ENCODE measurements around the gene GHRL. TPM values are rescaled to one million over a fixed set of nuclear protein-coding genes. Genes with fewer than 3 reads are reported as not detected.

GHRL gene
- total RNA-seq, 1 experiment from 2014 or later = not detected

DNA sequence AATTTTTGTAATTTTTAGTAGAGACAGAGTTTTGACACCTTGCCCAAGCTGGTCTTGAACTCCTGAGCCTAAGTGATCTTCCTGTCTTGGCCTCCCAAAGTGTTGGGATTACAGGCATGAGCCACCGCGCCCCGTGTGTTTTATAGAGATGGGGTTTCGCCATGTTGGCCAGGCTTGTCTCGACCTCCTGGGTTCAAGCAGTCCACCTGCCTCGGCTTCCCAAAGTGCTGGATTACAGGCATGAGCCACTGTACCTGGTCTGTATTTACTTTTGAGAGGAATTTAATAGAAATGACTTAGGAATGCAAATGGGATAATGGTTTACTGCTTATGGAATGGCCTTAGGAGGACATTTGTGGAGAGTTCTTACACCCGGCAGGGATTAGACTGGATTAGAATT lies 33.7 kb downstream of the GHRL start:
- Histone ChIP-seq H3K9me3 (ENCODE audit: control insufficient read depth, insufficient read depth, low read depth, low read length) (no peaks in the 10 kb centered on the region), H3K27me3 (ENCODE audit: control insufficient read depth, insufficient read depth, low read length) (no peaks in the 10 kb centered on the region), H3K36me3 (ENCODE audit: control insufficient read depth, insufficient read depth, low read length) (peaks cover 4% of the 10 kb centered on the region), H3K4me3 (ENCODE audit: low read depth in 2 of 2, low read length in 2 of 2) (no peak overlapping the region), H3K4me1 (ENCODE audit: control insufficient read depth, insufficient read depth, low read length) (no peaks in the 10 kb centered on the region), H3K27ac (ENCODE audit: low read length) (no peak overlapping the region)
- no TSS peak for BruUV-seq (replicated peaks)
- TF ChIP-seq SIN3A (IDR thresholded peaks at IDR 0.05; ENCODE audit: borderline replicate concordance, insufficient read depth, low read depth, low read length) (no peak), TCF7L2 (IDR thresholded peaks at IDR 0.05; ENCODE audit: low read depth, low read length) (no peak), POLR2AphosphoS5 (IDR thresholded peaks at IDR 0.05; ENCODE audit: low read depth, low read length) (no peak)
- TF ChIP-seq, protein P1, sequence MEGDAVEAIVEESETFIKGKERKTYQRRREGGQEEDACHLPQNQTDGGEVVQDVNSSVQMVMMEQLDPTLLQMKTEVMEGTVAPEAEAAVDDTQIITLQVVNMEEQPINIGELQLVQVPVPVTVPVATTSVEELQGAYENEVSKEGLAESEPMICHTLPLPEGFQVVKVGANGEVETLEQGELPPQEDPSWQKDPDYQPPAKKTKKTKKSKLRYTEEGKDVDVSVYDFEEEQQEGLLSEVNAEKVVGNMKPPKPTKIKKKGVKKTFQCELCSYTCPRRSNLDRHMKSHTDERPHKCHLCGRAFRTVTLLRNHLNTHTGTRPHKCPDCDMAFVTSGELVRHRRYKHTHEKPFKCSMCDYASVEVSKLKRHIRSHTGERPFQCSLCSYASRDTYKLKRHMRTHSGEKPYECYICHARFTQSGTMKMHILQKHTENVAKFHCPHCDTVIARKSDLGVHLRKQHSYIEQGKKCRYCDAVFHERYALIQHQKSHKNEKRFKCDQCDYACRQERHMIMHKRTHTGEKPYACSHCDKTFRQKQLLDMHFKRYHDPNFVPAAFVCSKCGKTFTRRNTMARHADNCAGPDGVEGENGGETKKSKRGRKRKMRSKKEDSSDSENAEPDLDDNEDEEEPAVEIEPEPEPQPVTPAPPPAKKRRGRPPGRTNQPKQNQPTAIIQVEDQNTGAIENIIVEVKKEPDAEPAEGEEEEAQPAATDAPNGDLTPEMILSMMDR (IDR thresholded peaks at IDR 0.05) = no peak
- TF ChIP-seq, protein P2, sequence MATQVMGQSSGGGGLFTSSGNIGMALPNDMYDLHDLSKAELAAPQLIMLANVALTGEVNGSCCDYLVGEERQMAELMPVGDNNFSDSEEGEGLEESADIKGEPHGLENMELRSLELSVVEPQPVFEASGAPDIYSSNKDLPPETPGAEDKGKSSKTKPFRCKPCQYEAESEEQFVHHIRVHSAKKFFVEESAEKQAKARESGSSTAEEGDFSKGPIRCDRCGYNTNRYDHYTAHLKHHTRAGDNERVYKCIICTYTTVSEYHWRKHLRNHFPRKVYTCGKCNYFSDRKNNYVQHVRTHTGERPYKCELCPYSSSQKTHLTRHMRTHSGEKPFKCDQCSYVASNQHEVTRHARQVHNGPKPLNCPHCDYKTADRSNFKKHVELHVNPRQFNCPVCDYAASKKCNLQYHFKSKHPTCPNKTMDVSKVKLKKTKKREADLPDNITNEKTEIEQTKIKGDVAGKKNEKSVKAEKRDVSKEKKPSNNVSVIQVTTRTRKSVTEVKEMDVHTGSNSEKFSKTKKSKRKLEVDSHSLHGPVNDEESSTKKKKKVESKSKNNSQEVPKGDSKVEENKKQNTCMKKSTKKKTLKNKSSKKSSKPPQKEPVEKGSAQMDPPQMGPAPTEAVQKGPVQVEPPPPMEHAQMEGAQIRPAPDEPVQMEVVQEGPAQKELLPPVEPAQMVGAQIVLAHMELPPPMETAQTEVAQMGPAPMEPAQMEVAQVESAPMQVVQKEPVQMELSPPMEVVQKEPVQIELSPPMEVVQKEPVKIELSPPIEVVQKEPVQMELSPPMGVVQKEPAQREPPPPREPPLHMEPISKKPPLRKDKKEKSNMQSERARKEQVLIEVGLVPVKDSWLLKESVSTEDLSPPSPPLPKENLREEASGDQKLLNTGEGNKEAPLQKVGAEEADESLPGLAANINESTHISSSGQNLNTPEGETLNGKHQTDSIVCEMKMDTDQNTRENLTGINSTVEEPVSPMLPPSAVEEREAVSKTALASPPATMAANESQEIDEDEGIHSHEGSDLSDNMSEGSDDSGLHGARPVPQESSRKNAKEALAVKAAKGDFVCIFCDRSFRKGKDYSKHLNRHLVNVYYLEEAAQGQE (IDR thresholded peaks at IDR 0.05; ENCODE audit: insufficient read depth in 1 of 2, low read depth in 2 of 2, low read length in 1 of 2) = no peak
- ATAC-seq (no peak), DNase-seq (ENCODE audit: low read depth, low spot score) (no peak)
- in situ Hi-C loops (cut with HindIII; ENCODE audit: low pct_unique_long_range_greater_than_20kb, low sequenced_read_pairs) (no loop called here), intact Hi-C loops (cut with micrococcal nuclease; ENCODE audit: unreplicated experiment) (no loop called here)
- POLR2A ChIA-PET = no interaction called here
- CTCF ChIA-PET = no interaction called here

DNA sequence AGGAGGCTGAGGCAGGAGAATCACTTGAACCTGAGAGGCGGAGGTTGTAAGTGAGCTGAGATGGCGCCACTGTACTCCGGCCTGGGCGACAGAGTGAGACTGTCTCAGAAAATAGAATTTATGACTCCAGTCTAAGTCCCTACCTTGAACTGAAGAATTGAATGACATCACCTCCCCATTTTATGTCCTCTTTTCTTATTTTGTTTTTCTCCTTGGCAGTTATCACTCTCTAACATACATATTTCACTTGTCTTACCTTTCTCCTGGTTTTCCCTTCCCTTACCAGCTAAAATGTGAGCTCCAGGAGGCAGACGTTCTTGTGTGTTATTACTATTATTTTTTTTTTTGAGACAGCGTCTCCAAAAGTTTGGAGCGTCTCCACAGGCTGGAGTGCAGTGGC lies 36.9 kb downstream of the GHRL start:
- TF ChIP-seq, protein P1 (IDR thresholded peaks at IDR 0.05) = no peak
- TF ChIP-seq POLR2AphosphoS5 (IDR thresholded peaks at IDR 0.05; ENCODE audit: low read depth, low read length) (no peak), TCF7L2 (IDR thresholded peaks at IDR 0.05; ENCODE audit: low read depth, low read length) (no peak), SIN3A (IDR thresholded peaks at IDR 0.05; ENCODE audit: borderline replicate concordance, insufficient read depth, low read depth, low read length) (no peak)
- TF ChIP-seq, protein P2 (IDR thresholded peaks at IDR 0.05; ENCODE audit: insufficient read depth in 1 of 2, low read depth in 2 of 2, low read length in 1 of 2) = no peak
- ChIA-PET CTCF (no interaction called here), POLR2A (no interaction called here)
- DNase-seq (ENCODE audit: low read depth, low spot score) = no peak
- Histone ChIP-seq H3K4me1 (ENCODE audit: control insufficient read depth, insufficient read depth, low read length) (no peaks in the 10 kb centered on the region), H3K9me3 (ENCODE audit: control insufficient read depth, insufficient read depth, low read depth, low read length) (no peaks in the 10 kb centered on the region), H3K4me3 (ENCODE audit: low read depth in 2 of 2, low read length in 2 of 2) (no peak overlapping the region), H3K36me3 (ENCODE audit: control insufficient read depth, insufficient read depth, low read length) (no peaks in the 10 kb centered on the region; the same call in none of the 2 replicates), H3K27me3 (ENCODE audit: control insufficient read depth, insufficient read depth, low read length) (no peaks in the 10 kb centered on the region), H3K27ac (ENCODE audit: low read length) (no peak overlapping the region)
- ATAC-seq = no peak
- intact Hi-C loops (cut with micrococcal nuclease; ENCODE audit: unreplicated experiment) (no loop called here), in situ Hi-C loops (cut with HindIII; ENCODE audit: low pct_unique_long_range_greater_than_20kb, low sequenced_read_pairs) (no loop called here)
- BruUV-seq (replicated peaks) = no TSS peak

Measured in Panc1 (cell line).